GM18520 (cell line): Measurements from ENCODE around the gene ALOX5AP.

Experiments used
- ATAC-seq: cut with Tn5 transposase; IDR thresholded peaks from one replicate; pipeline ENCODE4 v1.9.1; 2021; ENCODE audit not compliant: unreplicated experiment

ALOX5AP gene

GRCh38 chr13:30735025-30735871 is at the start of gene ALOX5AP:
TSS of gene ALOX5AP (plus strand) at chr13:30735543. CDS start at chr13:30735606, 63 bp downstream.
- peak; percentile 45 for ATAC-seq

GRCh38 chr13:30685987-30686386 is 49.4 kb upstream of the ALOX5AP start:
- ATAC-seq: no peak

GRCh38 chr13:30687601-30688000 is 47.7 kb upstream of the ALOX5AP start:
- ATAC-seq: no peak

GRCh38 chr13:30689752-30690151 is 45.6 kb upstream of the ALOX5AP start:
- ATAC-seq: no peak

GRCh38 chr13:30690282-30691188 is 44.8 kb upstream of the ALOX5AP start:
- no peak for ATAC-seq

GRCh38 chr13:30692113-30692512 is 43.2 kb upstream of the ALOX5AP start:
- no peak for ATAC-seq

GRCh38 chr13:30696278-30697176 is 38.8 kb upstream of the ALOX5AP start:
- no peak for ATAC-seq

- ATAC-seq: no peak
These were observed 38.0 kb upstream of the ALOX5AP start for GRCh38 chr13:30697177-30697953.

GRCh38 chr13:30697996-30698401 is 37.3 kb upstream of the ALOX5AP start:
- ATAC-seq: no peak

- ATAC-seq: no peak
These were observed 36.8 kb upstream of the ALOX5AP start for GRCh38 chr13:30698488-30699005.

GRCh38 chr13:30700364-30700763 is 35.0 kb upstream of the ALOX5AP start:
- no peak for ATAC-seq

- ATAC-seq: no peak
These were observed 33.3 kb upstream of the ALOX5AP start for GRCh38 chr13:30702006-30702405.

GRCh38 chr13:30704596-30704995 is 30.7 kb upstream of the ALOX5AP start:
- ATAC-seq: no peak

GRCh38 chr13:30705680-30706079 is 29.7 kb upstream of the ALOX5AP start:
- no peak for ATAC-seq

GRCh38 chr13:30708541-30708940 is 26.8 kb upstream of the ALOX5AP start:
- no peak for ATAC-seq

GRCh38 chr13:30710442-30710841 is 24.9 kb upstream of the ALOX5AP start:
- no peak for ATAC-seq

GRCh38 chr13:30711375-30711774 is 24.0 kb upstream of the ALOX5AP start:
- no peak for ATAC-seq

GRCh38 chr13:30711837-30712236 is 23.5 kb upstream of the ALOX5AP start:
- no peak for ATAC-seq
